ENCODE data around the gene G3BP1.
"Not testable (repeated sequence)": the region's sequence is repeated elsewhere in the genome, so short reads cannot be mapped to it uniquely, and the experiment has no call there.

G3BP1 gene

GRCh38 chr5:151757233-151758140 is 14.3 kb upstream of the G3BP1 start:
- peak; percentile 31 for DNase-seq

- DNase-seq = no peak
Observed at GRCh38 chr5:151758141-151758429, 13.7 kb upstream of the G3BP1 start.

GRCh38 chr5:151758430-151759241 is 13.1 kb upstream of the G3BP1 start, which contains the start of gene ATOX1:
TSS of gene ATOX1 (minus strand) at chr5:151758631. CDS start at chr5:151758551, 80 bp downstream.
- DNase-seq = peak; percentile 91

- no peak for DNase-seq
Observed at GRCh38 chr5:151764801-151765200, 7.0 kb upstream of the G3BP1 start.

GRCh38 chr5:151766975-151767374 is 4.8 kb upstream of the G3BP1 start:
- no peak for DNase-seq

- DNase-seq = peak; percentile 39
Observed at GRCh38 chr5:151770383-151771258, 1.1 kb upstream of the G3BP1 start.

- peak; percentile 40 for DNase-seq
Observed at GRCh38 chr5:151772029-151772845, 483 bp downstream of the G3BP1 start.

- DNase-seq = no peak
Observed at GRCh38 chr5:151772846-151773561, 1.2 kb downstream of the G3BP1 start.

GRCh38 chr5:151773951-151774350 is 2.2 kb downstream of the G3BP1 start:
- DNase-seq = no peak

- DNase-seq = no peak
Observed at GRCh38 chr5:151775025-151775606, 3.4 kb downstream of the G3BP1 start.

- no peak for DNase-seq
Observed at GRCh38 chr5:151779531-151780125, 7.9 kb downstream of the G3BP1 start.

GRCh38 chr5:151780348-151780747 is 8.6 kb downstream of the G3BP1 start:
- DNase-seq = no peak

GRCh38 chr5:151781201-151781600 is 9.4 kb downstream of the G3BP1 start:
- no peak for DNase-seq

GRCh38 chr5:151783664-151784063 is 11.9 kb downstream of the G3BP1 start:
- not testable (repeated sequence) for DNase-seq

- DNase-seq = no peak
Observed at GRCh38 chr5:151784141-151784540, 12.4 kb downstream of the G3BP1 start.

- no peak for DNase-seq
Observed at GRCh38 chr5:151786468-151786867, 14.7 kb downstream of the G3BP1 start.

GRCh38 chr5:151787817-151788216 is 16.1 kb downstream of the G3BP1 start:
- DNase-seq = no peak

- no peak for DNase-seq
Observed at GRCh38 chr5:151793358-151793757, 21.6 kb downstream of the G3BP1 start.

- DNase-seq = no peak
Observed at GRCh38 chr5:151795426-151795825, 23.7 kb downstream of the G3BP1 start.

GRCh38 chr5:151798674-151799073 is 26.9 kb downstream of the G3BP1 start:
- no peak for DNase-seq

GRCh38 chr5:151799407-151799806 is 27.7 kb downstream of the G3BP1 start:
- no peak for DNase-seq

Measured in stimulated activated CD4-positive, alpha-beta T cell treated with anti-CD3 and anti-CD28 coated beads, Interleukin-1b, Interleukin-23, amount 100 ng/mL, for 48 hours (primary cell).